IPS-20b (cell line): ENCODE measurements around the gene VPS54.
A peak's percentile ranks its signal among the peaks of the same experiment; 100 is the strongest.

Experiments
- H3K27ac ChIP-seq: one replicate; pipeline ENCODE4 v1.5.1; 2013; ENCODE audit warnings: low read length
- H3K27me3 ChIP-seq: 2 replicates; pipeline ENCODE4 v1.6.1; 2013; ENCODE audit warnings: mild to moderate bottlenecking, low read length, inconsistent platforms; ENCODE audit not compliant: insufficient read depth
- H3K36me3 ChIP-seq: 2 replicates; pipeline ENCODE4 v1.6.1; 2013; ENCODE audit warnings: low read depth, mild to moderate bottlenecking, inconsistent platforms, low read length, moderate library complexity; ENCODE audit not compliant: insufficient read depth
- H3K4me1 ChIP-seq: 2 replicates; pipeline ENCODE4 v1.6.1; 2013; ENCODE audit warnings: mild to moderate bottlenecking, control low read depth, inconsistent platforms, low read length, moderate library complexity; ENCODE audit not compliant: insufficient read depth
- H3K4me3 ChIP-seq: 2 replicates; pipeline ENCODE4 v1.5.1; 2013; ENCODE audit warnings: mild to moderate bottlenecking, low read length, inconsistent platforms
- H3K9ac ChIP-seq: 2 replicates; pipeline ENCODE4 v1.6.1; 2013; ENCODE audit warnings: low read depth, mild to moderate bottlenecking, inconsistent platforms, low read length, moderate library complexity
- H3K9me3 ChIP-seq: 2 replicates; pipeline ENCODE4 v1.6.1; 2013; ENCODE audit warnings: mild to moderate bottlenecking, low read depth, low read length, inconsistent platforms; ENCODE audit not compliant: insufficient read depth

The VPS54 gene

GRCh38 chr2:63844616-63845015 is 174.6 kb downstream of the VPS54 start:
- Histone ChIP-seq H3K27ac (peak overlapping the region; percentile 7), H3K4me1 (peaks cover 31% of the 10 kb centered on the region; the same call in 1 of the 2 replicates), H3K9ac (peak overlapping the region; percentile 90), H3K36me3 (peaks cover 19% of the 10 kb centered on the region), H3K4me3 (peak overlapping the region; percentile 84), H3K9me3 (no peaks in the 10 kb centered on the region), H3K27me3 (no peaks in the 10 kb centered on the region)

- H3K27me3 ChIP-seq = no peaks in the 10 kb centered on the region
- peaks cover 32% of the 10 kb centered on the region; the same call in 1 of the 2 replicates for H3K4me1 ChIP-seq
- peak overlapping the region; percentile 7 for H3K27ac ChIP-seq
- peak overlapping the region; percentile 90 for H3K9ac ChIP-seq
- H3K4me3 ChIP-seq = peak overlapping the region; percentile 84
- H3K36me3 ChIP-seq = peaks cover 19% of the 10 kb centered on the region
- H3K9me3 ChIP-seq = no peaks in the 10 kb centered on the region
Observed at GRCh38 chr2:63843791-63844190, 175.4 kb downstream of the VPS54 start.

- Histone ChIP-seq H3K36me3 (peaks cover 19% of the 10 kb centered on the region), H3K9ac (peak overlapping the region; percentile 90), H3K27ac (peak overlapping the region; percentile 34), H3K4me3 (peak overlapping the region; percentile 84), H3K9me3 (no peaks in the 10 kb centered on the region), H3K27me3 (no peaks in the 10 kb centered on the region), H3K4me1 (peaks cover 29% of the 10 kb centered on the region; the same call in 1 of the 2 replicates)
Observed at GRCh38 chr2:63843093-63843492, 176.1 kb downstream of the VPS54 start.

- Histone ChIP-seq H3K36me3 (peaks cover 19% of the 10 kb centered on the region), H3K27me3 (no peaks in the 10 kb centered on the region), H3K4me3 (peak overlapping the region; percentile 84), H3K9me3 (no peaks in the 10 kb centered on the region), H3K27ac (peak overlapping the region; percentile 34), H3K9ac (peak overlapping the region; percentile 90), H3K4me1 (peaks cover 25% of the 10 kb centered on the region; the same call in 1 of the 2 replicates)
Observed at GRCh38 chr2:63842149-63843061, 176.8 kb downstream of the VPS54 start.
